Keratinocyte (primary cell): ENCODE results near the gene GRAMD2B. TPM values are rescaled to one million over a fixed set of nuclear protein-coding genes. Genes with fewer than 3 reads are reported as not detected.

Source experiments
- DNase-seq: peaks from one replicate; pipeline ENCODE4 v3.0.0-alpha.2; 2011; ENCODE audit warnings: low read depth, missing footprints, low spot score
- FAIRE-seq: peaks from 2 replicates; lab custom pipeline; 2011; peaks lifted over from hg19 to GRCh38; lab: Jason Lieb, UNC
- H2AFZ ChIP-seq: 2 replicates; pipeline ENCODE4 v1.6.0; 2012; ENCODE audit warnings: low read length, control low read depth, inconsistent platforms; ENCODE audit not compliant: control insufficient read depth
- H3K27ac ChIP-seq: 2 replicates; pipeline ENCODE4 v1.5.1; 2011; ENCODE audit warnings: low read length; ENCODE audit not compliant: control insufficient read depth, insufficient read depth
- H3K27me3 ChIP-seq: 3 replicates; pipeline ENCODE4 v1.6.0; 2011; ENCODE audit warnings: low read length; ENCODE audit not compliant: control insufficient read depth, insufficient read depth; ENCODE audit errors: extremely low read depth
- H3K36me3 ChIP-seq, 2 experiments: 2 replicates in 1 of 2; 3 replicates in 1 of 2; pipeline ENCODE4 v1.5.1; 2011; ENCODE audit warnings: low read length in 2 of 2, mild to moderate bottlenecking in 1 of 2; ENCODE audit not compliant: control insufficient read depth in 2 of 2, insufficient read depth in 2 of 2; ENCODE audit errors: extremely low read depth in 1 of 2
- H3K4me1 ChIP-seq: 3 replicates; pipeline ENCODE4 v1.5.1; 2011; ENCODE audit warnings: low read length; ENCODE audit not compliant: control insufficient read depth, insufficient read depth; ENCODE audit errors: extremely low read depth
- H3K4me2 ChIP-seq: 3 replicates; pipeline ENCODE4 v1.6.0; 2011; ENCODE audit warnings: low read depth, low read length; ENCODE audit not compliant: control insufficient read depth, insufficient read depth; ENCODE audit errors: extremely low read depth
- H3K4me3 ChIP-seq, 3 experiments: fragments of 200-600 bp in 1 of 3; sonication (generic) in 1 of 3; 2 replicates in 2 of 3; 3 replicates in 1 of 3; pipeline ENCODE4 v1.5.1; 2011 to 2016; ENCODE audit warnings: low read length in 3 of 3, mild to moderate bottlenecking in 3 of 3, control low read depth in 2 of 3, inconsistent platforms in 1 of 3, low read depth in 1 of 3, mixed read lengths in 1 of 3, mixed run types in 1 of 3, moderate library complexity in 1 of 3; ENCODE audit not compliant: control insufficient read depth in 2 of 3, insufficient read depth in 2 of 3; ENCODE audit errors: extremely low read depth in 1 of 3
- H3K79me2 ChIP-seq: 2 replicates; pipeline ENCODE4 v1.6.0; 2012; ENCODE audit warnings: low read length; ENCODE audit not compliant: control insufficient read depth, insufficient read depth
- H3K9ac ChIP-seq: 3 replicates; pipeline ENCODE4 v1.6.0; 2011; ENCODE audit warnings: low read length; ENCODE audit not compliant: control insufficient read depth, insufficient read depth; ENCODE audit errors: extremely low read depth
- H3K9me1 ChIP-seq: 3 replicates; pipeline ENCODE4 v1.6.0; 2011; ENCODE audit warnings: low read length; ENCODE audit not compliant: control insufficient read depth, insufficient read depth; ENCODE audit errors: extremely low read depth
- H3K9me3 ChIP-seq: 2 replicates; pipeline ENCODE4 v1.5.1; 2012; ENCODE audit warnings: low read depth, low read length; ENCODE audit not compliant: control insufficient read depth
- H4K20me1 ChIP-seq: 3 replicates; pipeline ENCODE4 v1.6.0; 2011; ENCODE audit warnings: low read length; ENCODE audit not compliant: control insufficient read depth, insufficient read depth; ENCODE audit errors: extremely low read depth
- EZH2 ChIP-seq: IDR thresholded peaks from one replicate; pipeline ENCODE4 v1.6.1; 2012; ENCODE audit warnings: inconsistent platforms, mild to moderate bottlenecking, low read length, moderate library complexity
- dilution Hi-C: fragments of 300-500 bp; cut with MboI; formaldehyde crosslinking; loops from one replicate; pipeline ENCODE4 v1.7.0; 2020; ENCODE audit warnings: low sequenced_read_pairs; ENCODE audit not compliant: extremely low pct_ligation_motif_present
- polyA plus RNA-seq, 5 experiments: library from polyadenylated mRNA; depleted of rRNA in 3 of 5; stranded (reverse) in 3 of 5; stranded (forward) in 1 of 5; unstranded in 1 of 5; fragments of >200 nt; gene quantifications; 1 replicate in 1 of 5; 2 replicates in 3 of 5; 3 replicates in 1 of 5; pipeline versions ENCODE4 v1.2.1 to v1.2.3, GENCODE V29; 2011 to 2012; ENCODE audit warnings: missing spikeins in 2 of 5, low read depth in 1 of 5, low replicate concordance in 1 of 5
- TF ChIP-seq, protein P1 (sequence below), 3 experiments: IDR thresholded peaks in 1 of 3; conservative IDR thresholded peaks in 1 of 3; optimal IDR thresholded peaks in 1 of 3; 2 replicates in 2 of 3; 3 replicates in 1 of 3; pipeline versions ENCODE3 to v1.5.1; 2011; ENCODE audit warnings: low read length in 3 of 3, mild to moderate bottlenecking in 3 of 3, moderate library complexity in 2 of 3, control low read depth in 1 of 3, inconsistent platforms in 1 of 3; ENCODE audit not compliant: insufficient read depth in 2 of 3; ENCODE audit errors: extremely low read depth in 1 of 3

The GRAMD2B gene
- polyA plus RNA-seq, 1 donor (not counting 4 experiments of a cell fraction or from before 2014, with no cell fraction given), result 45.9 TPM

DNA sequence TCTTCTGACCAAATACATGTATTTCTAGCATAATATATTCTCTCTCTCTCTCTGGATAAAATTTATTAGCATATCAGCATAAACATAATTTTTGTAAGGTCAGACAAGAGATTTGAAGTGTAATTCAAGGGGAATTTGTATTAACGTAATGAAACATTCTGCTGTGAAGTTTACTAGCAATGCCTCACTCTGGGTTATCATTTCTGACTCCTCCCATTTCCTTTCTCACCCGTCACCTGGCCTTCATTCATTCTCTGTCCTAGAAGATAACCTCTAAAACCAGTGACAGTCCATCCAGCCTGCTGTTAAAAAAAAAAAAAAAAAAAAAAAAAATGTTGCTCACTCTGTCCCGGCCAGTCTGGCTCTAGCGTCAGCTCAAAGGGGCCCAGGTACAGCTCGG is 27.1 kb downstream of the GRAMD2B start:
- Histone ChIP-seq H3K27ac (peak overlapping the region; percentile 99), H3K9ac (peak overlapping the region; percentile 88), H2AFZ (no peak overlapping the region), H3K36me3 (peaks cover 8 to 11% of the 10 kb centered on the region in 2 experiments), H3K9me1 (no peaks in the 10 kb centered on the region), H3K4me2 (peak overlapping the region; percentile 78), H4K20me1 (no peaks in the 10 kb centered on the region), H3K27me3 (no peaks in the 10 kb centered on the region), H3K9me3 (no peaks in the 10 kb centered on the region), H3K79me2 (peaks cover 55% of the 10 kb centered on the region), H3K4me1 (peaks cover 53% of the 10 kb centered on the region), H3K4me3 (peak overlapping the region in 1 of 3 experiments; percentile 47)
- no peak for DNase-seq
- dilution Hi-C loops, result no loop called here
- no peak for TF ChIP-seq EZH2
- TF ChIP-seq, protein P1, sequence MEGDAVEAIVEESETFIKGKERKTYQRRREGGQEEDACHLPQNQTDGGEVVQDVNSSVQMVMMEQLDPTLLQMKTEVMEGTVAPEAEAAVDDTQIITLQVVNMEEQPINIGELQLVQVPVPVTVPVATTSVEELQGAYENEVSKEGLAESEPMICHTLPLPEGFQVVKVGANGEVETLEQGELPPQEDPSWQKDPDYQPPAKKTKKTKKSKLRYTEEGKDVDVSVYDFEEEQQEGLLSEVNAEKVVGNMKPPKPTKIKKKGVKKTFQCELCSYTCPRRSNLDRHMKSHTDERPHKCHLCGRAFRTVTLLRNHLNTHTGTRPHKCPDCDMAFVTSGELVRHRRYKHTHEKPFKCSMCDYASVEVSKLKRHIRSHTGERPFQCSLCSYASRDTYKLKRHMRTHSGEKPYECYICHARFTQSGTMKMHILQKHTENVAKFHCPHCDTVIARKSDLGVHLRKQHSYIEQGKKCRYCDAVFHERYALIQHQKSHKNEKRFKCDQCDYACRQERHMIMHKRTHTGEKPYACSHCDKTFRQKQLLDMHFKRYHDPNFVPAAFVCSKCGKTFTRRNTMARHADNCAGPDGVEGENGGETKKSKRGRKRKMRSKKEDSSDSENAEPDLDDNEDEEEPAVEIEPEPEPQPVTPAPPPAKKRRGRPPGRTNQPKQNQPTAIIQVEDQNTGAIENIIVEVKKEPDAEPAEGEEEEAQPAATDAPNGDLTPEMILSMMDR (optimal IDR thresholded peaks at IDR 0.05 in 1 of 3, IDR thresholded peaks at IDR 0.05 in 1 of 3, conservative IDR thresholded peaks at IDR 0.05 in 1 of 3; ENCODE audit: extremely low read depth in 1 of 3, insufficient read depth in 2 of 3, low read length in 3 of 3), result no peak
- FAIRE-seq, result no peak

DNA sequence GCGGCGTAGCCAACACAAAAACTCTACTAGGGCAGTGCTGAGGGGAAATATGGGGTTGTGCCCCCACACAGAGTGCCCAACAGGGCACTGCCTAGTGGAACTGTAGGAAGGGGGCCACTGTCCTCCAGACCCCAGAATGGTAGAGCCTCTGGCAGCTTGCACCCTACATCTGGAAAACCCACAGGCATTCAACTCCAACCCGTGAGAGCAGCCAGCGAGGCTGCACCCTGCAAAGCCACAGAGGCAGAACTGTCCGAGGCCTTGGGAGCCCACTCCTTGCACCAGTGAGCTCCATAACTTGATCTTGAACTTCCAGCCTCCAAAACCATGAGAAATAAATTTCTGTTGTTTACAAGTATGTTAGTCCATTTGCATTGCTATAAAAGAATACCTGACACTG is 27.7 kb downstream of the GRAMD2B start:
- H3K9me1 ChIP-seq, result no peaks in the 10 kb centered on the region
- no peak overlapping the region for H3K4me2 ChIP-seq
- H3K9me3 ChIP-seq, result no peaks in the 10 kb centered on the region
- peaks cover 8 to 11% of the 10 kb centered on the region in 2 experiments for H3K36me3 ChIP-seq
- dilution Hi-C loops, result no loop called here
- H3K9ac ChIP-seq, result peak overlapping the region; percentile 88
- H3K27ac ChIP-seq, result peak overlapping the region; percentile 99
- H3K4me3 ChIP-seq, result no peak overlapping the region
- no peaks in the 10 kb centered on the region for H4K20me1 ChIP-seq
- DNase-seq (no peak), FAIRE-seq (no peak)
- H3K4me1 ChIP-seq, result peaks cover 50% of the 10 kb centered on the region
- peaks cover 56% of the 10 kb centered on the region for H3K79me2 ChIP-seq
- no peaks in the 10 kb centered on the region for H3K27me3 ChIP-seq
- TF ChIP-seq EZH2, result no peak
- TF ChIP-seq, protein P1 (optimal IDR thresholded peaks at IDR 0.05 in 1 of 3, IDR thresholded peaks at IDR 0.05 in 1 of 3, conservative IDR thresholded peaks at IDR 0.05 in 1 of 3; ENCODE audit: extremely low read depth in 1 of 3, insufficient read depth in 2 of 3, low read length in 3 of 3), result no peak
- no peak overlapping the region for H2AFZ ChIP-seq
